Measurements from ENCODE around the gene MYO7B.

Gene MYO7B

GRCh38 chr2:127572841-127573240 lies 37.4 kb downstream of the MYO7B start:
- DNase-seq (ENCODE audit: low read depth in 2 of 3, low spot score in 1 of 3), result no peak

GRCh38 chr2:127573298-127573697 lies 37.8 kb downstream of the MYO7B start:
- DNase-seq (ENCODE audit: low read depth in 2 of 3, low spot score in 1 of 3), result no peak

- no peak for DNase-seq (ENCODE audit: low read depth in 2 of 3, low spot score in 1 of 3)
Measured at GRCh38 chr2:127573771-127574170, 38.3 kb downstream of the MYO7B start.

GRCh38 chr2:127574656-127575055 lies 39.2 kb downstream of the MYO7B start:
- DNase-seq (ENCODE audit: low read depth in 2 of 3, low spot score in 1 of 3), result no peak

GRCh38 chr2:127575185-127575765 lies 39.8 kb downstream of the MYO7B start:
- no peak for DNase-seq (ENCODE audit: low read depth in 2 of 3, low spot score in 1 of 3)

- DNase-seq (ENCODE audit: low read depth in 2 of 3, low spot score in 1 of 3), result no peak
Measured at GRCh38 chr2:127575941-127576432, 40.5 kb downstream of the MYO7B start.

GRCh38 chr2:127576433-127577207 lies 41.1 kb downstream of the MYO7B start:
- no peak for DNase-seq (ENCODE audit: low read depth in 2 of 3, low spot score in 1 of 3)

GRCh38 chr2:127577208-127577475 lies 41.7 kb downstream of the MYO7B start:
- DNase-seq (ENCODE audit: low read depth in 2 of 3, low spot score in 1 of 3), result no peak

GRCh38 chr2:127577503-127577902 lies 42.0 kb downstream of the MYO7B start:
- no peak for DNase-seq (ENCODE audit: low read depth in 2 of 3, low spot score in 1 of 3)

- DNase-seq (ENCODE audit: low read depth in 2 of 3, low spot score in 1 of 3), result no peak
Measured at GRCh38 chr2:127577973-127578372, 42.5 kb downstream of the MYO7B start.

- DNase-seq (ENCODE audit: low read depth in 2 of 3, low spot score in 1 of 3), result no peak
Measured at GRCh38 chr2:127578411-127578810, 42.9 kb downstream of the MYO7B start.

- DNase-seq (ENCODE audit: low read depth in 2 of 3, low spot score in 1 of 3), result no peak
Measured at GRCh38 chr2:127579231-127579630, 43.7 kb downstream of the MYO7B start.

GRCh38 chr2:127580167-127581049 lies 44.9 kb downstream of the MYO7B start:
- DNase-seq (ENCODE audit: low read depth in 2 of 3, low spot score in 1 of 3), result no peak

- DNase-seq (ENCODE audit: low read depth in 2 of 3, low spot score in 1 of 3), result no peak
Measured at GRCh38 chr2:127581050-127581345, 45.5 kb downstream of the MYO7B start.

- no peak for DNase-seq (ENCODE audit: low read depth in 2 of 3, low spot score in 1 of 3)
Measured at GRCh38 chr2:127581516-127582490, 46.3 kb downstream of the MYO7B start.

- DNase-seq (ENCODE audit: low read depth in 2 of 3, low spot score in 1 of 3), result no peak
Measured at GRCh38 chr2:127582863-127583861, 47.7 kb downstream of the MYO7B start.

- DNase-seq (ENCODE audit: low read depth in 2 of 3, low spot score in 1 of 3), result no peak
Measured at GRCh38 chr2:127584047-127584446, 48.6 kb downstream of the MYO7B start.

- DNase-seq (ENCODE audit: low read depth in 2 of 3, low spot score in 1 of 3), result no peak
Measured at GRCh38 chr2:127584516-127585033, 49.1 kb downstream of the MYO7B start.

- no peak for DNase-seq (ENCODE audit: low read depth in 2 of 3, low spot score in 1 of 3)
Measured at GRCh38 chr2:127585270-127585807, 49.9 kb downstream of the MYO7B start.

All from stimulated activated CD4-positive, alpha-beta T cell treated with anti-CD3 and anti-CD28 coated beads, Interleukin-12 subunit alpha, Interleukin-12 subunit beta, amount 100 ng/mL, for 48 hours (primary cell).